Measurements from ENCODE around the gene CINP. TPM values are rescaled to one million over a fixed set of nuclear protein-coding genes. Genes with fewer than 3 reads are reported as not detected.

The CINP gene
- total and polyA plus RNA-seq, 2 of the 8 experiments (the other 6 are each of a cell fraction or from before 2014, with no cell fraction given) = 47.8 to 51.6 TPM

GRCh38 chr14:102345232-102345631 is 17.5 kb downstream of the CINP start:
- Histone ChIP-seq H3K4me1 (replicated peaks in 1 of 4; ENCODE audit: control insufficient read depth in 3 of 4, insufficient read depth in 4 of 4, low read length in 3 of 4) (no peaks in the 10 kb centered on the region), H2BK20ac (ENCODE audit: low read length) (no peak overlapping the region), H4K91ac (replicated peaks; ENCODE audit: insufficient read length, low read length) (no peak overlapping the region), H2BK12ac (ENCODE audit: low read depth, low read length) (no peak overlapping the region), H2BK15ac (ENCODE audit: low read length) (no peak overlapping the region), H3K56ac (replicated peaks; ENCODE audit: insufficient read length, low read depth, low read length) (no peak overlapping the region), H3K23ac (ENCODE audit: insufficient read length) (no peak overlapping the region), H3K79me1 (ENCODE audit: low read depth, low read length) (no peaks in the 10 kb centered on the region), H3K14ac (ENCODE audit: insufficient read length) (no peak overlapping the region), H3K4ac (replicated peaks; ENCODE audit: insufficient read length, low read depth, low read length) (no peak overlapping the region), H3K23me2 (ENCODE audit: low read depth, low read length) (no peaks in the 10 kb centered on the region), H3K9me3 (ENCODE audit: insufficient read depth in 2 of 2, low read depth in 1 of 2, low read length in 1 of 2) (no peaks in the 10 kb centered on the region), H2AK5ac (ENCODE audit: low read depth, low read length) (no peak overlapping the region), H3K9ac (replicated peaks in 1 of 4; ENCODE audit: extremely low read depth in 1 of 4, low read depth in 3 of 4, low read length in 3 of 4) (no peak overlapping the region), H4K8ac (ENCODE audit: extremely low read depth, insufficient read depth, low read length) (no peak overlapping the region), H4K5ac (ENCODE audit: insufficient read length, low read depth, low read length) (no peak overlapping the region), H2AFZ (ENCODE audit: low read length) (no peak overlapping the region), H3K27ac (ENCODE audit: low read depth, low read length) (no peak overlapping the region), H3K79me2 (ENCODE audit: control insufficient read depth in 1 of 2, insufficient read depth in 2 of 2, low read length in 2 of 2) (no peaks in the 10 kb centered on the region), H3K27me3 (replicated peaks in 1 of 4; ENCODE audit: control insufficient read depth in 3 of 4, extremely low read depth in 1 of 4, insufficient read depth in 3 of 4, low read length in 3 of 4) (no peaks in the 10 kb centered on the region), H3K4me3 (ENCODE audit: extremely low read depth in 1 of 4, insufficient read depth in 2 of 4, low read depth in 3 of 4, low read length in 4 of 4) (no peak overlapping the region), H3K4me2 (ENCODE audit: insufficient read depth in 1 of 2, low read depth in 2 of 2, low read length in 2 of 2) (no peak overlapping the region), H4K20me1 (replicated peaks in 1 of 2; ENCODE audit: control insufficient read depth in 1 of 2, insufficient read depth in 2 of 2, low read length in 2 of 2) (no peaks in the 10 kb centered on the region), H3K36me3 (ENCODE audit: control insufficient read depth in 2 of 4, insufficient read depth in 4 of 4, low read length in 3 of 4) (peaks cover 2 to 29% (median 12%) of the 10 kb centered on the region in 4 experiments; a peak in 6 of 8 replicates), H3K18ac (ENCODE audit: extremely low read depth, low read length) (no peak overlapping the region), H2BK5ac (ENCODE audit: low read depth, low read length) (no peak overlapping the region), H2BK120ac (replicated peaks; ENCODE audit: low read depth, low read length) (no peak overlapping the region)
- ChIA-PET CTCF (ENCODE audit: partially characterized antibody) (no interaction called here), POLR2A (ENCODE audit: partially characterized antibody) (interaction anchor here (0.6 kb wide), 1 partner anchor 163 kb away, joined by 3 read pairs; no protein-coding TSS in a partner anchor)
- FAIRE-seq (no peak), DNase-seq (ENCODE audit: low read depth in 1 of 2, low spot score in 2 of 2) (no peak)
- no peak for TF ChIP-seq POLR2AphosphoS5 (IDR thresholded peaks at IDR 0.05; ENCODE audit: low read depth, low read length)
- no peak for TF ChIP-seq CTCF (IDR thresholded peaks at IDR 0.05; ENCODE audit: control extremely low read depth in 1 of 3, insufficient read depth in 1 of 3, low read depth in 1 of 3, low read length in 3 of 3)
- TF ChIP-seq JUN (IDR thresholded peaks at IDR 0.05; ENCODE audit: low read depth, low read length) = no peak
- no peak for TF ChIP-seq JUND (IDR thresholded peaks at IDR 0.05; ENCODE audit: low read length)
- TF ChIP-seq CBX5 (IDR thresholded peaks at IDR 0.05; ENCODE audit: low read depth, low read length) = no peak
- no peak for TF ChIP-seq SIX5 (IDR thresholded peaks at IDR 0.05; ENCODE audit: low read depth, low read length)
- TF ChIP-seq CHD1 (IDR thresholded peaks at IDR 0.05; ENCODE audit: low read depth, low read length) = no peak
- TF ChIP-seq SRF (IDR thresholded peaks at IDR 0.05; ENCODE audit: low read depth, low read length) = no peak
- no peak for TF ChIP-seq GABPA (IDR thresholded peaks at IDR 0.05; ENCODE audit: borderline replicate concordance, insufficient read depth, low read length)
- TF ChIP-seq SAP30 (IDR thresholded peaks at IDR 0.05; ENCODE audit: insufficient read depth, insufficient replicate concordance, low read length) = no peak
- 84% methylated on average over 3 of the region's 3 CpGs; no CpG with 5 or more reads in 1 of the 2 experiments for WGBS, 2 experiments (ENCODE audit: extremely low coverage in 1 of 2, insufficient coverage in 1 of 2, insufficient read length in 1 of 2, insufficient replicate concordance in 2 of 2, low coverage in 1 of 2, low lambda C conversion rate in 2 of 2, missing lambda C conversion rate in 1 of 2)
